Gastroesophageal sphincter (tissue), 3 donors: ENCODE results near the gene RPTOR.

Experiments
- CTCF ChIP-seq, 4 experiments: fragments of 200-600 bp in 2 of 4; fragments of 450-650 bp in 2 of 4; sonication (generic) in 1 of 4; IDR thresholded peaks; one replicate each; pipeline ENCODE4 v1.5.1; 2017 to 2019; ENCODE audit warnings: antibody characterized with exemption in 4 of 4, mild to moderate bottlenecking in 2 of 4, moderate library complexity in 2 of 4
- EP300 ChIP-seq: sonication (generic); formaldehyde crosslinking; IDR thresholded peaks from one replicate; pipeline ENCODE4 v1.6.1; 2017; ENCODE audit warnings: antibody characterized with exemption, mild to moderate bottlenecking
- POLR2A ChIP-seq, 2 donors: fragments of 450-650 bp; IDR thresholded peaks; one replicate each; pipeline ENCODE4 v1.6.1; 2017; ENCODE audit warnings: antibody characterized with exemption in 2 of 2, mild to moderate bottlenecking in 2 of 2, moderate library complexity in 1 of 2
- POLR2AphosphoS5 ChIP-seq: sonication (generic); formaldehyde crosslinking; IDR thresholded peaks from one replicate; pipeline ENCODE4 v1.6.1; 2017; ENCODE audit warnings: antibody characterized with exemption

GRCh38 chr17:80836971-80837481 lies 292.4 kb downstream of the RPTOR start:
- no peak for TF ChIP-seq CTCF (IDR thresholded peaks at IDR 0.05)
- no peak for TF ChIP-seq EP300
- no peak for TF ChIP-seq POLR2AphosphoS5
- no peak for TF ChIP-seq POLR2A (IDR thresholded peaks at IDR 0.05)
